Thyroid gland (tissue), 4 donors: Measurements from ENCODE around the gene LPCAT1.

Experiments used
- POLR2A ChIP-seq, 2 donors: fragments of 450-650 bp; IDR thresholded peaks; one replicate each; pipeline ENCODE4 v1.6.1; 2017; ENCODE audit warnings: antibody characterized with exemption in 2 of 2, mild to moderate bottlenecking in 2 of 2, moderate library complexity in 1 of 2
- TF ChIP-seq, protein P1 (sequence below), 6 experiments: fragments of 200-600 bp in 3 of 6; fragments of 450-650 bp in 3 of 6; sonication (generic) in 3 of 6; IDR thresholded peaks; one replicate each; pipeline ENCODE4 v1.5.1; 2016 to 2019; ENCODE audit warnings: antibody characterized with exemption in 6 of 6, mild to moderate bottlenecking in 2 of 6, inconsistent platforms in 1 of 6, moderate library complexity in 1 of 6

DNA sequence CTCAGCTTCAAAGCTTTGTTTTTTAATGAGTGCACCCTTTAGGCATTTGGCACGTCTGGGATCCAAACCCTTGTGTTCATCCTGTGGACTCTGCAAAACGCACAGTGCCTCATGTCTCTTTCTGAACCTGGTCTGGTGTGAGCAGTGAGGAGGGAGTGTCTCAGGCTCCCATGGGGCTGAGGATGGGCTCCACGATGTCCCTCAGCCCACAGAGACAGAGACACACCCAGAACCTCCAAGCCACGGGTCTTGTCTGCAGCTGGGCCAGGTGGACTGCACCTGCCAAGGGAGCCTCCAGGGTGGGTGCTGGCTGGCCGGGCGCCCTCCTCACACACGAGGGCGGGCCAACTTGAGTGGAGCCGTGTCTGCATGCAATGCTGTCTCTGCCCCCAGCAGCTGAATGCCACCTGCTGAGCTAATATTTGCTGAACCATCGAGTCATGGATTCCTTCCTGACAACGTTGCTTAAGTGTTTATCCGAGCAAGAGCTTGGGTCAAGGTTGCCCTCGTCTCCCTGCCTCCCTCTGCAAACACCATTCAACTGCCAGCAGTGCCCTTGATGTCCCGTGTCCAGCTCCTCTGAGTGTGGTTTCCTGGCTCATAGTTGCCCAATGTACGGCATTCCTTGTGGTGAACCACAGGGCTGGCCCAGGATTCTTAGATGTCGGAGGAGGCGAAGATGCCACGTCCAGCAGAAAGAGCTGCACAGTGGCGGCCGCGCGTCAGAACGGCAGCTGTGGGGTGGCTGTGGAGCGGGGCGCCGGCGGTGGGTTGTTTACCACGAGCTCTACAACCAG is 31.4 kb upstream of the LPCAT1 start:
- TF ChIP-seq, protein P1, sequence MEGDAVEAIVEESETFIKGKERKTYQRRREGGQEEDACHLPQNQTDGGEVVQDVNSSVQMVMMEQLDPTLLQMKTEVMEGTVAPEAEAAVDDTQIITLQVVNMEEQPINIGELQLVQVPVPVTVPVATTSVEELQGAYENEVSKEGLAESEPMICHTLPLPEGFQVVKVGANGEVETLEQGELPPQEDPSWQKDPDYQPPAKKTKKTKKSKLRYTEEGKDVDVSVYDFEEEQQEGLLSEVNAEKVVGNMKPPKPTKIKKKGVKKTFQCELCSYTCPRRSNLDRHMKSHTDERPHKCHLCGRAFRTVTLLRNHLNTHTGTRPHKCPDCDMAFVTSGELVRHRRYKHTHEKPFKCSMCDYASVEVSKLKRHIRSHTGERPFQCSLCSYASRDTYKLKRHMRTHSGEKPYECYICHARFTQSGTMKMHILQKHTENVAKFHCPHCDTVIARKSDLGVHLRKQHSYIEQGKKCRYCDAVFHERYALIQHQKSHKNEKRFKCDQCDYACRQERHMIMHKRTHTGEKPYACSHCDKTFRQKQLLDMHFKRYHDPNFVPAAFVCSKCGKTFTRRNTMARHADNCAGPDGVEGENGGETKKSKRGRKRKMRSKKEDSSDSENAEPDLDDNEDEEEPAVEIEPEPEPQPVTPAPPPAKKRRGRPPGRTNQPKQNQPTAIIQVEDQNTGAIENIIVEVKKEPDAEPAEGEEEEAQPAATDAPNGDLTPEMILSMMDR (IDR thresholded peaks at IDR 0.05) = no peak
- no peak for TF ChIP-seq POLR2A (IDR thresholded peaks at IDR 0.05)
